SK-N-SH treated with all-trans-retinoic acid at 6 μM for 48 hours (cell line): ENCODE results near the gene MPP7.

ENCODE experiments used
- ARNTL ChIP-seq: fragments of 450-650 bp; formaldehyde crosslinking; IDR thresholded peaks from 2 replicates; pipeline ENCODE4 v1.5.0; 2020; ENCODE audit warnings: low read depth, mild to moderate bottlenecking, moderate library complexity, borderline replicate concordance
- BACH2 ChIP-seq: fragments of 250-450 bp; sonication (Bioruptor Pico); IDR thresholded peaks from 2 replicates; pipeline ENCODE4 v1.9.0; 2021; ENCODE audit warnings: mild to moderate bottlenecking, borderline replicate concordance
- CREB5 ChIP-seq: fragments of 250-450 bp; sonication (Bioruptor Pico); IDR thresholded peaks from 2 replicates; pipeline ENCODE4 v1.5.1; 2020; ENCODE audit warnings: low read depth, mild to moderate bottlenecking, moderate library complexity
- ESRRG ChIP-seq: fragments of 250-450 bp; sonication (Bioruptor Pico); IDR thresholded peaks from 2 replicates; pipeline ENCODE4 v1.6.1; 2021; ENCODE audit warnings: mild to moderate bottlenecking
- PATZ1 ChIP-seq: fragments of 250-450 bp; sonication (Bioruptor Pico); IDR thresholded peaks from 2 replicates; pipeline ENCODE4 v1.8.0; 2020; ENCODE audit warnings: mild to moderate bottlenecking, moderate library complexity, borderline replicate concordance
- POU6F1 ChIP-seq: fragments of 250-450 bp; sonication (Bioruptor Pico); IDR thresholded peaks from 2 replicates; pipeline ENCODE4 v1.8.0; 2021; ENCODE audit warnings: low read depth, mild to moderate bottlenecking, moderate library complexity, borderline replicate concordance
- RARB ChIP-seq: fragments of 250-450 bp; sonication (Bioruptor Pico); IDR thresholded peaks from 2 replicates; pipeline ENCODE4 v1.8.0; 2021; ENCODE audit warnings: mild to moderate bottlenecking, moderate library complexity
- TCF4 ChIP-seq: fragments of 250-450 bp; sonication (Bioruptor Pico); IDR thresholded peaks from 2 replicates; pipeline ENCODE4 v1.8.0; 2021; ENCODE audit warnings: mild to moderate bottlenecking, moderate library complexity, borderline replicate concordance
- TSHZ2 ChIP-seq: fragments of 250-450 bp; sonication (Bioruptor Pico); IDR thresholded peaks from 2 replicates; pipeline ENCODE4 v1.5.0; 2020; ENCODE audit warnings: mild to moderate bottlenecking, moderate library complexity
- ZFP3 ChIP-seq: fragments of 250-450 bp; sonication (Bioruptor Pico); IDR thresholded peaks from 2 replicates; pipeline ENCODE4 v1.5.0; 2020; ENCODE audit warnings: mild to moderate bottlenecking, moderate library complexity
- ZFP30 ChIP-seq: fragments of 450-650 bp; formaldehyde crosslinking; IDR thresholded peaks from 2 replicates; pipeline ENCODE4 v1.5.0; 2022; ENCODE audit warnings: mild to moderate bottlenecking, moderate library complexity
- ZNF565 ChIP-seq: fragments of 450-650 bp; formaldehyde crosslinking; conservative IDR thresholded peaks from 2 replicates; pipeline ENCODE4 v1.5.0; 2020; ENCODE audit warnings: low read depth, mild to moderate bottlenecking, moderate library complexity
- ZNF70 ChIP-seq: fragments of 450-650 bp; formaldehyde crosslinking; IDR thresholded peaks from 2 replicates; pipeline ENCODE4 v1.5.0; 2020; ENCODE audit warnings: mild to moderate bottlenecking, moderate library complexity
- ZNF8 ChIP-seq: fragments of 450-650 bp; formaldehyde crosslinking; IDR thresholded peaks from 2 replicates; pipeline ENCODE4 v1.5.0; 2020; ENCODE audit warnings: mild to moderate bottlenecking, moderate library complexity

DNA sequence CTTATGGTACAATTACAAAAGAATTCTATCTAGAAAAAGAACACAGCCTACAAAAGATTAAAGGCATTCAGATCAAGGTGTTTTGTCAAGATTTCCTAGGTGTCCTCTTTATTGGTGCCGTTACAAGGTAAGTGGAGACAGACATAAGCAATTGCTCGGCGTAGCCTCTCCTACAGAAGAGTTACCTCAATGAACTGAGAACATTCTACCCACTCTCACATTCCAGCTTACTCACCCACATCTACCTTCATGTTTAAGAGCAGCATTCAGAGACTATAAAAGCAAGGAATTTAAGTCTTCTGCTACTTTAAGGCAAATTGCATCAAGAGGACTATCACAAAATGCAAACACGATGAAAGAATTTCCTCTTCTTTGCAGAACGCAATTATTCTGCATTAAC lies 29.5 kb downstream of the MPP7 start:
- TF ChIP-seq ZFP30 (CRISPR knock-in tag), result no peak
- no peak for TF ChIP-seq POU6F1 (CRISPR knock-in tag)
- TF ChIP-seq PATZ1 (CRISPR knock-in tag), result no peak
- TF ChIP-seq ZNF8, result no peak
- TF ChIP-seq ZNF70 (CRISPR knock-in tag), result no peak
- no peak for TF ChIP-seq RARB (CRISPR knock-in tag)
- no peak for TF ChIP-seq BACH2
- no peak for TF ChIP-seq ESRRG (CRISPR knock-in tag)
- no peak for TF ChIP-seq CREB5 (CRISPR knock-in tag)
- TF ChIP-seq TCF4 (CRISPR knock-in tag), result no peak
- TF ChIP-seq TSHZ2 (CRISPR knock-in tag), result no peak
- TF ChIP-seq ZFP3 (CRISPR knock-in tag), result no peak
- no peak for TF ChIP-seq ZNF565 (CRISPR knock-in tag)
- TF ChIP-seq ARNTL (CRISPR knock-in tag), result no peak
